Natural killer cell treated with Interleukin-12 subunit alpha and Interleukin-12 subunit beta and Interleukin-15 and Interleukin-18, amount 100 ng/mL, for 72 hours (primary cell): ENCODE results near the gene TIAM2. TPM values are rescaled to one million over a fixed set of nuclear protein-coding genes. Genes with fewer than 3 reads are reported as not detected.
"Not testable (repeated sequence)": the region's sequence is repeated elsewhere in the genome, so short reads cannot be mapped to it uniquely, and the experiment has no call there.

Experiments
- ATAC-seq, 2 donors: fragments of 150-1000 bp; cut with Tn5 transposase in 1 of 2; sonication (Bioruptor Pico), chemical (Tn5 transposase) in 1 of 2; 2 replicates each; pipeline ENCODE4 v1.10.0; 2021
- DNase-seq: peaks from one replicate; pipeline ENCODE4 v3.0.0; 2022; ENCODE audit warnings: low spot score
- H3K27ac Mint-ChIP-seq, 2 donors: 1 replicate in 1 of 2; 2 replicates in 1 of 2; pipeline ENCODE4 v1.8.0; 2022; ENCODE audit warnings: mixed read lengths in 2 of 2, mild to moderate bottlenecking in 1 of 2, moderate library complexity in 1 of 2
- H3K27me3 Mint-ChIP-seq, 2 donors: 1 replicate in 1 of 2; 2 replicates in 1 of 2; pipeline ENCODE4 v1.8.0; 2022; ENCODE audit warnings: mixed read lengths in 2 of 2
- H3K36me3 Mint-ChIP-seq: one replicate; pipeline ENCODE4 v1.8.0; 2022; ENCODE audit warnings: mixed read lengths
- H3K4me1 Mint-ChIP-seq, 2 donors: 1 replicate in 1 of 2; 2 replicates in 1 of 2; pipeline ENCODE4 v1.8.0; 2022; ENCODE audit warnings: low read depth in 2 of 2, mixed read lengths in 2 of 2, mild to moderate bottlenecking in 1 of 2
- H3K4me3 Mint-ChIP-seq: one replicate; pipeline ENCODE4 v1.8.0; 2022; ENCODE audit warnings: mixed read lengths
- H3K9me3 Mint-ChIP-seq: 2 replicates; pipeline ENCODE4 v1.8.0; 2022; ENCODE audit warnings: mixed read lengths
- total RNA-seq, 2 donors: library from RNA; stranded (reverse); gene quantifications; one replicate each; pipeline ENCODE4 v1.2.3, GENCODE V29; 2022

The TIAM2 gene
- total RNA-seq, 2 donors from 2014 or later: 19.6 to 64.3 TPM

- peaks cover 0 to 19% of the 10 kb centered on the region in 2 donors for H3K27me3 Mint-ChIP-seq
- peaks cover 6% of the 10 kb centered on the region for H3K36me3 Mint-ChIP-seq
- DNase-seq (no peak), ATAC-seq (no peak)
- no peaks in the 10 kb centered on the region for H3K9me3 Mint-ChIP-seq
- no peak overlapping the region for H3K27ac Mint-ChIP-seq
- no peaks in the 10 kb centered on the region for H3K4me1 Mint-ChIP-seq
- H3K4me3 Mint-ChIP-seq: no peak overlapping the region
These were observed 200.8 kb downstream of the TIAM2 start for GRCh38 chr6:155195903-155196302.

GRCh38 chr6:155196911-155197310 is 201.8 kb downstream of the TIAM2 start:
- ATAC-seq (no peak), DNase-seq (no peak)
- H3K27me3 Mint-ChIP-seq: peaks cover 0 to 16% of the 10 kb centered on the region in 2 donors
- no peak overlapping the region for H3K27ac Mint-ChIP-seq
- H3K36me3 Mint-ChIP-seq: peaks cover 6% of the 10 kb centered on the region
- H3K4me3 Mint-ChIP-seq: no peak overlapping the region
- H3K4me1 Mint-ChIP-seq: no peaks in the 10 kb centered on the region
- no peaks in the 10 kb centered on the region for H3K9me3 Mint-ChIP-seq

GRCh38 chr6:155197932-155198331 is 202.8 kb downstream of the TIAM2 start:
- DNase-seq (no peak), ATAC-seq (no peak)
- no peak overlapping the region for H3K4me3 Mint-ChIP-seq
- no peaks in the 10 kb centered on the region for H3K9me3 Mint-ChIP-seq
- peaks cover 6% of the 10 kb centered on the region for H3K36me3 Mint-ChIP-seq
- no peak overlapping the region for H3K27ac Mint-ChIP-seq
- no peaks in the 10 kb centered on the region for H3K4me1 Mint-ChIP-seq
- peaks cover 0 to 15% of the 10 kb centered on the region in 2 donors for H3K27me3 Mint-ChIP-seq

GRCh38 chr6:155200012-155200411 is 204.9 kb downstream of the TIAM2 start:
- Mint-ChIP-seq H3K4me1 (no peaks in the 10 kb centered on the region), H3K27me3 (peaks cover 0 to 10% of the 10 kb centered on the region in 2 donors), H3K36me3 (peaks cover 6% of the 10 kb centered on the region), H3K9me3 (no peaks in the 10 kb centered on the region), H3K4me3 (no peak overlapping the region), H3K27ac (no peak overlapping the region)
- ATAC-seq: no peak
- no peak for DNase-seq

GRCh38 chr6:155201461-155202226 is 206.5 kb downstream of the TIAM2 start:
- no peak overlapping the region for H3K27ac Mint-ChIP-seq
- H3K36me3 Mint-ChIP-seq: no peaks in the 10 kb centered on the region
- DNase-seq: no peak
- H3K9me3 Mint-ChIP-seq: no peaks in the 10 kb centered on the region
- no peak for ATAC-seq
- peaks cover 0 to 6% of the 10 kb centered on the region in 2 donors for H3K27me3 Mint-ChIP-seq
- no peaks in the 10 kb centered on the region for H3K4me1 Mint-ChIP-seq
- H3K4me3 Mint-ChIP-seq: no peak overlapping the region

GRCh38 chr6:155207223-155207622 is 212.1 kb downstream of the TIAM2 start:
- Mint-ChIP-seq H3K27me3 (no peaks in the 10 kb centered on the region), H3K27ac (no peak overlapping the region), H3K4me3 (no peak overlapping the region), H3K4me1 (no peaks in the 10 kb centered on the region), H3K9me3 (no peaks in the 10 kb centered on the region), H3K36me3 (peaks cover 6% of the 10 kb centered on the region)
- DNase-seq: no peak
- ATAC-seq: peak; percentile 17 to 42

GRCh38 chr6:155212106-155212505 is 217.0 kb downstream of the TIAM2 start:
- H3K36me3 Mint-ChIP-seq: peaks cover 6% of the 10 kb centered on the region
- no peak for DNase-seq
- no peaks in the 10 kb centered on the region for H3K4me1 Mint-ChIP-seq
- no peak overlapping the region for H3K4me3 Mint-ChIP-seq
- no peak for ATAC-seq
- H3K27ac Mint-ChIP-seq: no peak overlapping the region
- H3K9me3 Mint-ChIP-seq: no peaks in the 10 kb centered on the region
- peaks cover 0 to 7% of the 10 kb centered on the region in 2 donors for H3K27me3 Mint-ChIP-seq

GRCh38 chr6:155212616-155213380 is 217.7 kb downstream of the TIAM2 start:
- Mint-ChIP-seq H3K36me3 (peaks cover 6% of the 10 kb centered on the region), H3K27me3 (peaks cover 0 to 7% of the 10 kb centered on the region in 2 donors), H3K4me1 (no peaks in the 10 kb centered on the region), H3K27ac (no peak overlapping the region), H3K9me3 (no peaks in the 10 kb centered on the region), H3K4me3 (no peak overlapping the region)
- peak in 1 of 2 donors; percentile 30 for ATAC-seq
- DNase-seq: no peak

GRCh38 chr6:155213611-155214372 is 218.7 kb downstream of the TIAM2 start:
- H3K9me3 Mint-ChIP-seq: no peaks in the 10 kb centered on the region
- H3K4me1 Mint-ChIP-seq: no peaks in the 10 kb centered on the region
- DNase-seq (no peak), ATAC-seq (peak in 1 of 2 donors; percentile 17)
- no peak overlapping the region for H3K27ac Mint-ChIP-seq
- H3K36me3 Mint-ChIP-seq: peaks cover 6% of the 10 kb centered on the region
- H3K27me3 Mint-ChIP-seq: peaks cover 0 to 9% of the 10 kb centered on the region in 2 donors
- H3K4me3 Mint-ChIP-seq: no peak overlapping the region

- Mint-ChIP-seq H3K9me3 (no peaks in the 10 kb centered on the region), H3K4me1 (no peaks in the 10 kb centered on the region), H3K4me3 (no peak overlapping the region), H3K36me3 (peaks cover 6% of the 10 kb centered on the region), H3K27ac (no peak overlapping the region), H3K27me3 (peaks cover 0 to 12% of the 10 kb centered on the region in 2 donors)
- ATAC-seq: no peak
- DNase-seq: no peak
These were observed 220.8 kb downstream of the TIAM2 start for GRCh38 chr6:155215906-155216305.

- Mint-ChIP-seq H3K4me3 (no peak overlapping the region), H3K36me3 (peaks cover 6% of the 10 kb centered on the region), H3K4me1 (no peaks in the 10 kb centered on the region), H3K9me3 (no peaks in the 10 kb centered on the region), H3K27ac (no peak overlapping the region), H3K27me3 (peaks cover 0 to 12% of the 10 kb centered on the region in 2 donors)
- DNase-seq (no peak), ATAC-seq (peak in 1 of 2 donors; percentile 30)
These were observed 221.4 kb downstream of the TIAM2 start for GRCh38 chr6:155216312-155217046.

- H3K27ac Mint-ChIP-seq, H3K4me1 Mint-ChIP-seq, H3K9me3 Mint-ChIP-seq, DNase-seq, ATAC-seq, H3K4me3 Mint-ChIP-seq, H3K36me3 Mint-ChIP-seq: not testable (repeated sequence)
- peaks cover 0 to 12% of the 10 kb centered on the region in 2 donors for H3K27me3 Mint-ChIP-seq
These were observed 223.6 kb downstream of the TIAM2 start for GRCh38 chr6:155218711-155219110.

GRCh38 chr6:155219299-155219698 is 224.2 kb downstream of the TIAM2 start:
- DNase-seq (no peak), ATAC-seq (no peak)
- H3K4me3 Mint-ChIP-seq: no peak overlapping the region
- H3K9me3 Mint-ChIP-seq: no peaks in the 10 kb centered on the region
- H3K27ac Mint-ChIP-seq: no peak overlapping the region
- H3K36me3 Mint-ChIP-seq: no peaks in the 10 kb centered on the region
- H3K4me1 Mint-ChIP-seq: peaks cover 6 to 14% of the 10 kb centered on the region in 2 donors
- peaks cover 0 to 16% of the 10 kb centered on the region in 2 donors for H3K27me3 Mint-ChIP-seq
